ENCODE results near the gene ALPI. TPM values are rescaled to one million over a fixed set of nuclear protein-coding genes. Genes with fewer than 3 reads are reported as not detected.
A peak's percentile ranks its signal among the peaks of the same experiment; 100 is the strongest.

The ALPI gene
- total RNA-seq, 2 donors from 2014 or later: not detected

- H3K9me3 ChIP-seq (ENCODE audit: control insufficient read depth, low read length, poor library complexity, severe bottlenecking): no peaks in the 10 kb centered on the region
- Mint-ChIP-seq H3K36me3 (ENCODE audit: low read depth) (peaks cover 4% of the 10 kb centered on the region), H3K27me3 (peaks cover 56% of the 10 kb centered on the region), H3K27ac (no peak overlapping the region), H3K4me3 (peak overlapping the region; percentile 78), H3K4me1 (peaks cover 6% of the 10 kb centered on the region)
- ATAC-seq (no peak), DNase-seq (no peak)
Observed at GRCh38 chr2:232485348-232485756, 29.4 kb downstream of the ALPI start.

DNA sequence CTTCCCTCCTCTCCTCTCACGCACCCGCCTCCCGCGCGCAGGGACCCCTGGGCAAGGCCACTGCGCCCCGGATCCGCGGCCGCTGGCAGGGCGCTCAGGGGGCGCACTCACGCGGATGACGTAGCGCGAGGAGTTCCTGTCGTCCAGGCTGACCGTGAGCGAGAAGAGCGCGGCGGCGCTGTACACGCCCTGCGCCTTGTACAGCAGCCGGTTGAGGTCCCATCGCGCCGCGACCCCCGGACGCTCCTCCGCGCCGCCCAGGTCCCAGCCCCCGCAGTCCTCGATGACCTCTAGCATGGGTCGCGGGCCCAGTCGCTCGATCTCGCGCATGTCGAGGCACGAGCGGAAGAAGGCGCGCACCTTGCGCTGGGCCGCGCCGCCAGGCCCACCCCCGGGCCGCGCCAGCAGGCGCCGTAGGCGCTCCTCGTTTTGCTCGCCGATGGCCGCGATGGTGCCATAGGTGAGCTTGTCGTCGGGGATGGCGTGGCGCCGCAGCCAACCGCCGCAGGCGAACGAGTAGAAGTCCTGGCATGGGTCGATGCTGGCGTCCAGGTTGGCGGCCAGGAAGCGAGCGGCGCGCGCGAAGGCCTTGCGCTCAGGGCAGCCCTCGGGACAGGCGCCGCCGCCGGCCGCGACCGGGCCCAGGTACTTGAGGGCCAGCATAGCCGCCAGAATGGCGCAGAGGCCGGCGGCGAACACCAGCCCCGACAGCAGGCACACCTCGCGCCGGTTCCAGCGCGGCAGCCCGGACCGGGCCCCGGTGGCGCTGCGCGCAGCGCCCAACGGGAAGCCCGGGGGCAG, 30.0 kb downstream of the ALPI start:
- peaks cover 4% of the 10 kb centered on the region for H3K36me3 Mint-ChIP-seq (ENCODE audit: low read depth)
- H3K27ac Mint-ChIP-seq: no peak overlapping the region
- no peak for DNase-seq
- peaks cover 55% of the 10 kb centered on the region for H3K27me3 Mint-ChIP-seq
- H3K4me3 Mint-ChIP-seq: no peak overlapping the region
- H3K4me1 Mint-ChIP-seq: peaks cover 6% of the 10 kb centered on the region
- no peaks in the 10 kb centered on the region for H3K9me3 ChIP-seq (ENCODE audit: control insufficient read depth, low read length, poor library complexity, severe bottlenecking)
- no peak for ATAC-seq

GRCh38 chr2:232486558-232487384, 30.8 kb downstream of the ALPI start:
- DNase-seq (peak in 1 of 3 donors; percentile 2), ATAC-seq (no peak)
- no peak overlapping the region for H3K4me3 Mint-ChIP-seq
- H3K27me3 Mint-ChIP-seq: peaks cover 57% of the 10 kb centered on the region
- no peak overlapping the region for H3K27ac Mint-ChIP-seq
- H3K36me3 Mint-ChIP-seq (ENCODE audit: low read depth): peaks cover 6% of the 10 kb centered on the region
- peaks cover 6% of the 10 kb centered on the region for H3K4me1 Mint-ChIP-seq
- no peaks in the 10 kb centered on the region for H3K9me3 ChIP-seq (ENCODE audit: control insufficient read depth, low read length, poor library complexity, severe bottlenecking)

DNA sequence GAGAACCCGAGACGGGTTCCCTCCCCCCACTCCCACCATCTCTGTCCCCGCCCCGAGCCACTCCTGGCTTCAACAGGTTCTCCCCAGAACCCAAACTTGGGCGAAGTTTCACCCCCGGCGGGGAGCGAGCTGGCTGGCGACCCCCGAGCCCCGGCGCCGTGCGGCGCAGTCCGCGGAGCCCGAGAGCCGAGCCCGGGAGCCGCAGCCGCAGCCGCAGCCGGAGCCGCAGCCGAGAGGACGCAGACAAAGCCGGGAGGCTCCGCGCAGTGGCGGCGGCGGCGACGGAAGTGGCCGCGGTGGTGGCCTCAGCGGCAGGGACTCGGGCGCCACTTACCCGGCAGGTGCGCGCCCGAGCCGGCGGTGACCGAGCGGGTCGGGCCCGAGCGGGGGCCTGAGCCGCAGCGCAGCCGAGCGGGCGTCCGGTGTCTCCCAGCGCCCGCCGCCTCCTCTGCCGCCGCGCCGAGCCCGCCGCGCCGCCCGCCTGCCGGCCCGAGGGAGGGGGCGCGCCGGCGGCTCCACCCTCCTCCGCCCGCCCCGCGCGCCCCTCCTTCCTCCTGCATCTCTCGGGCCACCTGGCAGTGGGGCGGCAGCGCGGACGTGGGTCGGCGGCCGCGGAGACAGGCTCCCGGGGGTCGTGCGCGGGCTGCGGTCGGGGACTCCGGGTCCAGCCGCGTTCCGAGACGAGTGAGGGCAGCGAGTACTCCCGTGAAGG, 31.6 kb downstream of the ALPI start, which contains the start of gene ECEL1:
TSS of gene ECEL1 (minus strand) at position 450 of the 712 bp plus-strand sequence. CDS start 1,181 bp downstream, outside the sequence.
- Mint-ChIP-seq H3K27ac (no peak within 1 kb of the TSS), H3K36me3 (ENCODE audit: low read depth) (peaks cover 6% of the 10 kb centered on the region), H3K4me1 (peaks cover 8% of the 10 kb centered on the region), H3K4me3 (peak within 1 kb of the TSS; percentile 83), H3K27me3 (peaks cover 62% of the 10 kb centered on the region)
- DNase-seq (peak in 1 of 3 donors; percentile 5), ATAC-seq (no peak)
- H3K9me3 ChIP-seq (ENCODE audit: control insufficient read depth, low read length, poor library complexity, severe bottlenecking): no peaks in the 10 kb centered on the region

GRCh38 chr2:232488097-232488711, 32.3 kb downstream of the ALPI start:
- peak in 1 of 3 donors; percentile 6 for DNase-seq
- no peak overlapping the region for H3K27ac Mint-ChIP-seq
- ATAC-seq: no peak
- H3K4me1 Mint-ChIP-seq: peaks cover 9% of the 10 kb centered on the region
- H3K9me3 ChIP-seq (ENCODE audit: control insufficient read depth, low read length, poor library complexity, severe bottlenecking): no peaks in the 10 kb centered on the region
- H3K27me3 Mint-ChIP-seq: peaks cover 65% of the 10 kb centered on the region
- H3K4me3 Mint-ChIP-seq: peak overlapping the region; percentile 83
- H3K36me3 Mint-ChIP-seq (ENCODE audit: low read depth): peaks cover 6% of the 10 kb centered on the region

GRCh38 chr2:232488721-232489300, 32.9 kb downstream of the ALPI start:
- DNase-seq (no peak), ATAC-seq (no peak)
- Mint-ChIP-seq H3K27ac (no peak overlapping the region), H3K4me1 (peaks cover 9% of the 10 kb centered on the region), H3K27me3 (peaks cover 66% of the 10 kb centered on the region), H3K36me3 (ENCODE audit: low read depth) (peaks cover 6% of the 10 kb centered on the region), H3K4me3 (peak overlapping the region; percentile 83)
- H3K9me3 ChIP-seq (ENCODE audit: control insufficient read depth, low read length, poor library complexity, severe bottlenecking): no peaks in the 10 kb centered on the region

DNA sequence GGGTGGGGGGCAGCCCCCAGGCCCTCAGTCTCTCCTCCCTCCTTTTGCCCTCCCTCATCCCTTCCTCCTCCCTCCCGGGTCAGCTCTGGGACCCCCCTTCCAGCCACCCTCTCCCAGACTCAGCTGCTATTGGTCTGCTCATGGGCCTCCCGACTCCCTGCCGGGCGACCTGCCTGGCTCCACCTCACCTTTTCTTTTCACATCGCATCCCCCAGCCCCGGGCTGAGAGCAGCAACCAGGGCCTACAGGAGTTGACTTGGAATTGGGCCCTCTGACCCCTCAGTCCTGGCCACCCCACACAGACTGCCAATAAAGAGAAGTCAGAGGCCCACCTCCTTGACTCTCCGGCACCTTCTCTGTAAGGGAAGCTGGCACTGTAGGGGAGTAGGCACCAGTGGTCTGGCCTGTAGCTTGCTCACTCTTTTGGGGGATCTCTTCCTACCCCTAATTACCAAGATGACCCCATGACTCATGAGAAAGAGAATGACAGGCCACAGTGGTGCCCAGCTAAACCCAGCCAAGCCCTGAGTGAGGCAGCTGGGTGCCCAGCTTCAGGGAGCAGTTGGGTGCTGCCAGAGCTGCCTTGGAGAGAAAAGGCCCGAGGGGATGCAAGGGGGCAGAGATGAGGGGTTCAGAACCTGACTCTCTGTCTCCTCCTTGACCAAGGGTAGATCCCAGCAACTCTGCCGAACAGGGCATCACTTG, 33.7 kb downstream of the ALPI start:
- ATAC-seq: no peak
- no peaks in the 10 kb centered on the region for H3K9me3 ChIP-seq (ENCODE audit: control insufficient read depth, low read length, poor library complexity, severe bottlenecking)
- Mint-ChIP-seq H3K27me3 (peaks cover 57% of the 10 kb centered on the region), H3K4me3 (no peak overlapping the region), H3K4me1 (peaks cover 9% of the 10 kb centered on the region), H3K27ac (no peak overlapping the region), H3K36me3 (ENCODE audit: low read depth) (peaks cover 6% of the 10 kb centered on the region)
- peak in 1 of 3 donors; percentile 4 for DNase-seq

GRCh38 chr2:232490221-232491138, 34.5 kb downstream of the ALPI start:
- Mint-ChIP-seq H3K27me3 (peaks cover 49% of the 10 kb centered on the region), H3K4me1 (peaks cover 7% of the 10 kb centered on the region), H3K27ac (no peak overlapping the region), H3K4me3 (peak overlapping the region; percentile 53), H3K36me3 (ENCODE audit: low read depth) (peaks cover 6% of the 10 kb centered on the region)
- peak in 1 of 3 donors; percentile 10 for DNase-seq
- no peak for ATAC-seq
- no peaks in the 10 kb centered on the region for H3K9me3 ChIP-seq (ENCODE audit: control insufficient read depth, low read length, poor library complexity, severe bottlenecking)

- Mint-ChIP-seq H3K27ac (no peak overlapping the region), H3K4me3 (peak overlapping the region; percentile 21), H3K4me1 (peaks cover 7% of the 10 kb centered on the region), H3K27me3 (peaks cover 47% of the 10 kb centered on the region), H3K36me3 (ENCODE audit: low read depth) (peaks cover 6% of the 10 kb centered on the region)
- H3K9me3 ChIP-seq (ENCODE audit: control insufficient read depth, low read length, poor library complexity, severe bottlenecking): no peaks in the 10 kb centered on the region
- DNase-seq: peak in 1 of 3 donors; percentile 2
- ATAC-seq: no peak
Observed at GRCh38 chr2:232491139-232491780, 35.3 kb downstream of the ALPI start.

GRCh38 chr2:232492236-232492848, 36.4 kb downstream of the ALPI start:
- ATAC-seq (no peak), DNase-seq (peak in 1 of 3 donors; percentile 4)
- Mint-ChIP-seq H3K27ac (no peak overlapping the region), H3K4me1 (peaks cover 7% of the 10 kb centered on the region), H3K36me3 (ENCODE audit: low read depth) (peaks cover 6% of the 10 kb centered on the region), H3K27me3 (peaks cover 47% of the 10 kb centered on the region), H3K4me3 (no peak overlapping the region)
- no peaks in the 10 kb centered on the region for H3K9me3 ChIP-seq (ENCODE audit: control insufficient read depth, low read length, poor library complexity, severe bottlenecking)
